OCI-LY3 (cell line): ENCODE data around the gene FAM171A2.

Source experiments
- CTCF ChIP-seq: fragments of 200-600, 300-600 bp; sonication (generic); IDR thresholded peaks from 2 replicates; pipeline ENCODE4 v1.5.1; 2014; ENCODE audit warnings: antibody characterized with exemption, low read length, low read depth
- EZH2phosphoT487 ChIP-seq: fragments of 200-600 bp; shearing (Covaris generic); IDR thresholded peaks from 2 replicates; pipeline ENCODE4 v1.6.1; 2018; ENCODE audit warnings: antibody characterized with exemption, mixed run types, low read depth

GRCh38 chr17:44358066-44358465 is 5.6 kb downstream of the FAM171A2 start:
- no peak for TF ChIP-seq CTCF
- no peak for TF ChIP-seq EZH2phosphoT487
